HCEC 1CT (cell line): ENCODE results near the gene ZNF438.
"Not testable (repeated sequence)": the region's sequence is repeated elsewhere in the genome, so short reads cannot be mapped to it uniquely, and the experiment has no call there.

Experiments
- DNase-seq: peaks from one replicate; pipeline ENCODE4 v3.0.0-alpha.2; 2017

The ZNF438 gene

GRCh38 chr10:30798646-30799185 lies 232.9 kb downstream of the ZNF438 start:
- no peak for DNase-seq

GRCh38 chr10:30795024-30795423 lies 236.6 kb downstream of the ZNF438 start:
- not testable (repeated sequence) for DNase-seq
